ENCODE data around the gene UBE2N.
A peak's percentile ranks its signal among the peaks of the same experiment; 100 is the strongest.

Gene UBE2N

DNA sequence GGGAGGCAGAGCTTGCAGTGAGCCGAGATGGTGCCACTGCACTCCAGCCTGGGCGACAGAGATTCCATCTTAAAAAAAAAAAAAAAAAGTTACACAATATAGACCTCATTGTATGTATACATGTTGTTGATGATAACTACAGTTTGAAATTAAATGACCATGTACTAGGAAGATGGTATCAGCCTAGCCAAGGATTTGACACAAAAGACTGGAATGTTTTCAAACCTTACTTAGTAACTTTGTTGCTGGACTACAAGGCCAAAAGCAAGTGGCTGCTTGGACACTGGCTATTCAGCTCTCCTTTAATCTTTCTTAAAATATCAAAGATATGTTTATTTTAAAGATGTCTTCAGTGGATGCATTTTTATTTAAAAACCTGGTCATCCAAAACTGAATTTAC is 82.9 kb downstream of the UBE2N start:
- DNase-seq (ENCODE audit: insufficient read length), result no peak
- no peak for FAIRE-seq
- TF ChIP-seq POLR2A (IDR thresholded peaks at IDR 0.05; ENCODE audit: low read depth, low read length) (no peak), TAF1 (IDR thresholded peaks at IDR 0.05; ENCODE audit: borderline replicate concordance, low read depth, low read length) (no peak), POLR2AphosphoS5 (IDR thresholded peaks at IDR 0.05; ENCODE audit: low read depth, low read length) (no peak)

DNA sequence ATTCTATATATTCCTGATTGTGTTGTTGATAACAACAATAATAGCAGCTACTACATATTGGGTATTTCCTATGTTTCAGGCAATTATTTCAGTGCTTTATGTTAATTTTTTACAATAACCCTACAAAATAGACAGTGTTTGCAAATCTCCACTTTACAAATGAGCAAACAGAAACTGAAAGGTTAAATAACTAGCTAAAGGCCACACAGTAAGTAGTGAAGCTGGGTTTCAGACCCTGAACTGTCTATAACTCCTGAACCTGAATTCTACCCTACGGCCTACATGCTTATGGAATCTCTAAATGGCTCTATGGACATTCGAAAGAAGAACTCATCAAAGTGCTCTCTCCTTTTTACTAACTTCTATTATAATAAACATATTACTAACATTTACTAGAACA is 83.7 kb downstream of the UBE2N start:
- DNase-seq (ENCODE audit: insufficient read length) (no peak), FAIRE-seq (peak; percentile 68)
- TF ChIP-seq POLR2AphosphoS5 (IDR thresholded peaks at IDR 0.05; ENCODE audit: low read depth, low read length), result no peak
- no peak for TF ChIP-seq POLR2A (IDR thresholded peaks at IDR 0.05; ENCODE audit: low read depth, low read length)

DNA sequence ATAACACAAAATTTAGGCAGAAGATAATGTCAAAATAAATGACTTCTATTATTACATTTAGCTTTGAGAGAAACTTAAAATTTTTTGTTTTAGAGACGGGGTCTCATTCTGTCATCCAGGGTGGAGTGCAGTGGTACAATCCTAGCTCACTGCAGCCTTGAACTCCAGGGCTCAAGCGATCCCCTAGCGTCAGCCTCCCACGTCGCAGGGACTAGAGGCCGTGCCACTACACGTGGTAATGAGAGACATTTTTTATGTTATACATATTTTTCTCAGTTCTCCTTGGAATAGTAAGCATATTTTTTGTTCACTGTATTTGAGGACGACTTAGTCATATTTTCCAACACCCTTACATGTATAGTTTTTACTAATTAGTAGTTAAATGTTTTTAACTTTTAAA is 85.5 kb downstream of the UBE2N start:
- DNase-seq (ENCODE audit: insufficient read length) (no peak), FAIRE-seq (no peak)
- no peak for TF ChIP-seq TAF1 (IDR thresholded peaks at IDR 0.05; ENCODE audit: borderline replicate concordance, low read depth, low read length)
- no peak for TF ChIP-seq POLR2AphosphoS5 (IDR thresholded peaks at IDR 0.05; ENCODE audit: low read depth, low read length)
- TF ChIP-seq POLR2A (IDR thresholded peaks at IDR 0.05; ENCODE audit: low read depth, low read length), result no peak

Measured in GM12892 (cell line).